Smooth muscle cell (in vitro differentiated cells): Measurements from ENCODE around the gene DOCK9. TPM values are rescaled to one million over a fixed set of nuclear protein-coding genes. Genes with fewer than 3 reads are reported as not detected.

Experiments used
- DNase-seq: peaks from one replicate; lab custom pipeline; 2025; ENCODE audit not compliant: unreplicated experiment; lab: John Stamatoyannopoulos, UW
- H2AFZ ChIP-seq: fragments of 200-600 bp; sonication (generic); 2 replicates; pipeline ENCODE4 v1.6.0; 2016; ENCODE audit warnings: antibody characterized with exemption, low read depth, mild to moderate bottlenecking
- H3F3A ChIP-seq: fragments of 200-600 bp; sonication (generic); 2 replicates; pipeline ENCODE4 v1.6.0; 2017; ENCODE audit warnings: antibody characterized with exemption, low read depth
- H3K27ac ChIP-seq: fragments of 200-600 bp; sonication (generic); 2 replicates; pipeline ENCODE4 v1.5.1; 2016; ENCODE audit warnings: low read depth, mild to moderate bottlenecking
- H3K27me3 ChIP-seq: fragments of 200-600 bp; sonication (generic); 2 replicates; pipeline ENCODE4 v1.6.1; 2016; ENCODE audit warnings: low read depth, mild to moderate bottlenecking
- H3K36me3 ChIP-seq: fragments of 200-600 bp; sonication (generic); 2 replicates; pipeline ENCODE4 v1.5.1; 2016; ENCODE audit warnings: low read depth
- H3K4me1 ChIP-seq: fragments of 200-600 bp; sonication (generic); 2 replicates; pipeline ENCODE4 v1.5.1; 2016; ENCODE audit warnings: low read depth
- H3K4me2 ChIP-seq: fragments of 200-600 bp; sonication (generic); 2 replicates; pipeline ENCODE4 v1.6.0; 2016; ENCODE audit warnings: mild to moderate bottlenecking
- H3K4me3 ChIP-seq: fragments of 200-600 bp; sonication (generic); 2 replicates; pipeline ENCODE4 v1.5.1; 2016; ENCODE audit warnings: mild to moderate bottlenecking
- H3K79me2 ChIP-seq: fragments of 200-600 bp; sonication (generic); 2 replicates; pipeline ENCODE4 v1.6.0; 2016; ENCODE audit warnings: low read depth, mild to moderate bottlenecking
- H3K9ac ChIP-seq: fragments of 200-600 bp; sonication (generic); 2 replicates; pipeline ENCODE4 v1.6.0; 2016; ENCODE audit warnings: low read depth
- H3K9me3 ChIP-seq: fragments of 200-600 bp; sonication (generic); replicated peaks from 2 replicates; pipeline ENCODE4 v1.5.1; 2016; ENCODE audit warnings: low read depth
- H4K20me1 ChIP-seq: fragments of 200-600 bp; sonication (generic); 2 replicates; pipeline ENCODE4 v1.6.0; 2016; ENCODE audit warnings: low read depth
- CTCF ChIP-seq: fragments of 200-600 bp; sonication (generic); IDR thresholded peaks from 2 replicates; pipeline ENCODE4 v1.5.1; 2017; ENCODE audit warnings: borderline replicate concordance, mild to moderate bottlenecking, antibody characterized with exemption; ENCODE audit not compliant: insufficient read depth, poor library complexity, severe bottlenecking
- WGBS: methylation state at CpG from one replicate; pipeline ENCODE4 v1.1.7; 2016; ENCODE audit warnings: low lambda C conversion rate; 5-methylcytosine and 5-hydroxymethylcytosine counted together
- polyA plus RNA-seq: library from polyadenylated mRNA; unstranded; fragments of >200 nt; fragmentation: Nextera tagmentation; extraction: Ambion mirVana; gene quantifications from 2 replicates; pipeline ENCODE4 v1.2.1, GENCODE V29; 2016
- total RNA-seq: library from RNA; depleted of rRNA; stranded (reverse); fragments of >200 nt; gene quantifications from 2 replicates; pipeline ENCODE4 v1.2.3, GENCODE V29; 2014

The DOCK9 gene
- total and polyA plus RNA-seq, 2 experiments from 2014 or later = 5.7 to 25.1 TPM

GRCh38 chr13:98796191-98796590, 181.7 kb downstream of the DOCK9 start:
- Histone ChIP-seq H3K79me2 (no peaks in the 10 kb centered on the region), H4K20me1 (no peaks in the 10 kb centered on the region), H3K9ac (no peak overlapping the region), H3K27me3 (no peaks in the 10 kb centered on the region), H3K4me3 (no peak overlapping the region), H2AFZ (no peak overlapping the region), H3K36me3 (no peaks in the 10 kb centered on the region), H3K9me3 (no peaks in the 10 kb centered on the region), H3F3A (no peaks in the 10 kb centered on the region), H3K4me1 (no peaks in the 10 kb centered on the region), H3K4me2 (peak overlapping the region; percentile 24), H3K27ac (peak overlapping the region; percentile 87)
- no peak for TF ChIP-seq CTCF
- no peak for DNase-seq
- 64% methylated on average over 5 of the region's 5 CpGs for WGBS

GRCh38 chr13:98795220-98795619, 182.6 kb downstream of the DOCK9 start:
- Histone ChIP-seq H3F3A (no peaks in the 10 kb centered on the region), H4K20me1 (no peaks in the 10 kb centered on the region), H3K9me3 (no peaks in the 10 kb centered on the region), H3K27ac (no peak overlapping the region), H3K27me3 (no peaks in the 10 kb centered on the region), H3K4me1 (no peaks in the 10 kb centered on the region), H3K9ac (no peak overlapping the region), H3K79me2 (no peaks in the 10 kb centered on the region), H2AFZ (no peak overlapping the region), H3K36me3 (no peaks in the 10 kb centered on the region), H3K4me2 (no peak overlapping the region), H3K4me3 (no peak overlapping the region)
- no peak for TF ChIP-seq CTCF
- DNase-seq = no peak
- 98% methylated on average over 6 of the region's 6 CpGs for WGBS

GRCh38 chr13:98794498-98794897, 183.4 kb downstream of the DOCK9 start:
- Histone ChIP-seq H2AFZ (no peak overlapping the region), H3K79me2 (no peaks in the 10 kb centered on the region), H3K4me3 (no peak overlapping the region), H3K4me1 (no peaks in the 10 kb centered on the region), H3K4me2 (no peak overlapping the region), H3K36me3 (no peaks in the 10 kb centered on the region), H3K27ac (no peak overlapping the region), H4K20me1 (no peaks in the 10 kb centered on the region), H3K9ac (no peak overlapping the region), H3K27me3 (no peaks in the 10 kb centered on the region), H3K9me3 (no peaks in the 10 kb centered on the region), H3F3A (no peaks in the 10 kb centered on the region)
- 96% methylated on average over 12 of the region's 12 CpGs for WGBS
- no peak for TF ChIP-seq CTCF
- DNase-seq = no peak

- Histone ChIP-seq H3K4me2 (no peak overlapping the region), H3K27me3 (no peaks in the 10 kb centered on the region), H3K9ac (no peak overlapping the region), H3K4me3 (no peak overlapping the region), H3K9me3 (no peaks in the 10 kb centered on the region), H3K36me3 (no peaks in the 10 kb centered on the region), H3K4me1 (no peaks in the 10 kb centered on the region), H4K20me1 (no peaks in the 10 kb centered on the region), H3K27ac (peak overlapping the region; percentile 3), H3F3A (no peaks in the 10 kb centered on the region), H3K79me2 (no peaks in the 10 kb centered on the region), H2AFZ (no peak overlapping the region)
- DNase-seq = no peak
- 93% methylated on average over 11 of the region's 11 CpGs for WGBS
- TF ChIP-seq CTCF = no peak
Observed at GRCh38 chr13:98792785-98793495, 184.9 kb downstream of the DOCK9 start.
